Smooth muscle cell (in vitro differentiated cells): Measurements from ENCODE around the gene UBE2R2. TPM values are rescaled to one million over a fixed set of nuclear protein-coding genes. Genes with fewer than 3 reads are reported as not detected.
"Not testable (repeated sequence)": the region's sequence is repeated elsewhere in the genome, so short reads cannot be mapped to it uniquely, and the experiment has no call there.

Source experiments
- DNase-seq: peaks from one replicate; lab custom pipeline; 2025; ENCODE audit not compliant: unreplicated experiment; lab: John Stamatoyannopoulos, UW
- H2AFZ ChIP-seq: fragments of 200-600 bp; sonication (generic); 2 replicates; pipeline ENCODE4 v1.6.0; 2016; ENCODE audit warnings: antibody characterized with exemption, low read depth, mild to moderate bottlenecking
- H3F3A ChIP-seq: fragments of 200-600 bp; sonication (generic); 2 replicates; pipeline ENCODE4 v1.6.0; 2017; ENCODE audit warnings: antibody characterized with exemption, low read depth
- H3K27ac ChIP-seq: fragments of 200-600 bp; sonication (generic); 2 replicates; pipeline ENCODE4 v1.5.1; 2016; ENCODE audit warnings: low read depth, mild to moderate bottlenecking
- H3K27me3 ChIP-seq: fragments of 200-600 bp; sonication (generic); 2 replicates; pipeline ENCODE4 v1.6.1; 2016; ENCODE audit warnings: low read depth, mild to moderate bottlenecking
- H3K36me3 ChIP-seq: fragments of 200-600 bp; sonication (generic); 2 replicates; pipeline ENCODE4 v1.5.1; 2016; ENCODE audit warnings: low read depth
- H3K4me1 ChIP-seq: fragments of 200-600 bp; sonication (generic); 2 replicates; pipeline ENCODE4 v1.5.1; 2016; ENCODE audit warnings: low read depth
- H3K4me2 ChIP-seq: fragments of 200-600 bp; sonication (generic); 2 replicates; pipeline ENCODE4 v1.6.0; 2016; ENCODE audit warnings: mild to moderate bottlenecking
- H3K4me3 ChIP-seq: fragments of 200-600 bp; sonication (generic); 2 replicates; pipeline ENCODE4 v1.5.1; 2016; ENCODE audit warnings: mild to moderate bottlenecking
- H3K79me2 ChIP-seq: fragments of 200-600 bp; sonication (generic); 2 replicates; pipeline ENCODE4 v1.6.0; 2016; ENCODE audit warnings: low read depth, mild to moderate bottlenecking
- H3K9ac ChIP-seq: fragments of 200-600 bp; sonication (generic); 2 replicates; pipeline ENCODE4 v1.6.0; 2016; ENCODE audit warnings: low read depth
- H3K9me3 ChIP-seq: fragments of 200-600 bp; sonication (generic); replicated peaks from 2 replicates; pipeline ENCODE4 v1.5.1; 2016; ENCODE audit warnings: low read depth
- H4K20me1 ChIP-seq: fragments of 200-600 bp; sonication (generic); 2 replicates; pipeline ENCODE4 v1.6.0; 2016; ENCODE audit warnings: low read depth
- WGBS: methylation state at CpG from one replicate; pipeline ENCODE4 v1.1.7; 2016; ENCODE audit warnings: low lambda C conversion rate; 5-methylcytosine and 5-hydroxymethylcytosine counted together
- polyA plus RNA-seq: library from polyadenylated mRNA; unstranded; fragments of >200 nt; fragmentation: Nextera tagmentation; extraction: Ambion mirVana; gene quantifications from 2 replicates; pipeline ENCODE4 v1.2.1, GENCODE V29; 2016
- total RNA-seq: library from RNA; depleted of rRNA; stranded (reverse); fragments of >200 nt; gene quantifications from 2 replicates; pipeline ENCODE4 v1.2.3, GENCODE V29; 2014
- TF ChIP-seq, protein P1 (sequence below): fragments of 200-600 bp; sonication (generic); IDR thresholded peaks from 2 replicates; pipeline ENCODE4 v1.5.1; 2017; ENCODE audit warnings: borderline replicate concordance, mild to moderate bottlenecking, antibody characterized with exemption; ENCODE audit not compliant: insufficient read depth, poor library complexity, severe bottlenecking

UBE2R2 gene
- total and polyA plus RNA-seq, 2 experiments from 2014 or later: 43.2 to 43.5 TPM

DNA sequence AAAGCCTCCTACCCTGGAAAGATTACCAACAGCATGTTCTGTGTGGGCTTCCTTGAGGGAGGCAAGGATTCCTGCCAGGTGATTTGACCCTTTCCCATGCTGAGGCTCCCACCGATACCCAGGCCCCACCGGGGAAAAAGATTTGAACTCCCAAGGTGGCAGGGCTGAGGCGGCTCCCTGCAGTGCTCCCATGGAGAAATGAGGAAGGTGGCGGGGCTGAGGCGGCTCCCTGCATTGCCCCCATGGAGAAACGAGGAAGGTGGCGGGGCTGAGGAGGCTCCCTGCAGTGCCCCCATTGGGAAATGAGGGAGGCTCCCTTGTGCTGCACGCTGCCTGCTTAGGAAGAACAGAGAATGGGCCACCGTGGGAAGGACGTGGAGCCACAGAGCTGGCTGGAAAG, 18.4 kb upstream of the UBE2R2 start:
- Histone ChIP-seq H3K79me2 (no peaks in the 10 kb centered on the region), H4K20me1 (no peaks in the 10 kb centered on the region), H3K4me1 (no peaks in the 10 kb centered on the region), H3K4me3 (no peak overlapping the region), H3K9me3 (no peaks in the 10 kb centered on the region), H3K9ac (no peak overlapping the region), H2AFZ (no peak overlapping the region), H3K36me3 (no peaks in the 10 kb centered on the region), H3K4me2 (no peak overlapping the region), H3K27me3 (no peaks in the 10 kb centered on the region), H3K27ac (no peak overlapping the region), H3F3A (no peaks in the 10 kb centered on the region)
- WGBS: 93% methylated on average over 10 of the region's 10 CpGs
- DNase-seq: no peak
- TF ChIP-seq, protein P1, sequence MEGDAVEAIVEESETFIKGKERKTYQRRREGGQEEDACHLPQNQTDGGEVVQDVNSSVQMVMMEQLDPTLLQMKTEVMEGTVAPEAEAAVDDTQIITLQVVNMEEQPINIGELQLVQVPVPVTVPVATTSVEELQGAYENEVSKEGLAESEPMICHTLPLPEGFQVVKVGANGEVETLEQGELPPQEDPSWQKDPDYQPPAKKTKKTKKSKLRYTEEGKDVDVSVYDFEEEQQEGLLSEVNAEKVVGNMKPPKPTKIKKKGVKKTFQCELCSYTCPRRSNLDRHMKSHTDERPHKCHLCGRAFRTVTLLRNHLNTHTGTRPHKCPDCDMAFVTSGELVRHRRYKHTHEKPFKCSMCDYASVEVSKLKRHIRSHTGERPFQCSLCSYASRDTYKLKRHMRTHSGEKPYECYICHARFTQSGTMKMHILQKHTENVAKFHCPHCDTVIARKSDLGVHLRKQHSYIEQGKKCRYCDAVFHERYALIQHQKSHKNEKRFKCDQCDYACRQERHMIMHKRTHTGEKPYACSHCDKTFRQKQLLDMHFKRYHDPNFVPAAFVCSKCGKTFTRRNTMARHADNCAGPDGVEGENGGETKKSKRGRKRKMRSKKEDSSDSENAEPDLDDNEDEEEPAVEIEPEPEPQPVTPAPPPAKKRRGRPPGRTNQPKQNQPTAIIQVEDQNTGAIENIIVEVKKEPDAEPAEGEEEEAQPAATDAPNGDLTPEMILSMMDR: no peak

DNA sequence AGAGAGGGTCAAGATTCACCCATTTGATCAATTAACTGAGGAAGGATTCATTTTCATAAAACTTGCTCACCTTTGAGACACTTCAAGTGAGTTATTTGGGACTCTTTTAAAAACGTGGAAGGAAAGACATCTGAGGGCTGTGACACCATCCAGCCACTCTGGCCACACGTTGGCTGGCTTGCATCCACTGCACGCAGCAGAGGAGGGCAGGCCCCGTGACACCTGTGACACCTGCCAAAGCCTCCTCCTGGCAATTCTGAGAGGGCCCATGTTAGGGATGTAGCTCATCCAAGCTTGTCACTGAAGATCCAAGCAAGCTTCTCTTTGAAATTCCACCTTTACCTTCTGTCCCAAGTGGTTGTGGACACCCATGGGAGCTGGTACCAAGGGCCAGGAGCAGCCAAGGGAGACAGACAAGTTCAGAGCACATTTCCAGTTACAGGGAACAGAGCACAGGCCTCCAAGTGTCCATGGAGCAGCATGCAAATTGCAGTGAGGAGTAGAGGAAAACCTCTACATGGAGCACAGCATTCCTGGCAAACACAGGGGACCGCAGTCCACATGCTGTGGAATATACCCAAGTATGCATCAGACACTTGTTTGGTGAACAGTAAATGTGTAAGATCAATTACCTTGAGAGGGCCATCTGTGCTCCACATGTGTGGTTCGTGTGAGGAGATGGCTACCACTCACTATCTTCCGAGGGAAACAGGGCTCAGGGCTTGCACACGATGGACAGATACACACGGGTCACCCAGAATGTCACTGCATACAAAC, 16.8 kb upstream of the UBE2R2 start:
- H3F3A ChIP-seq: no peaks in the 10 kb centered on the region
- H2AFZ ChIP-seq: no peak overlapping the region
- no peak overlapping the region for H3K27ac ChIP-seq
- H3K4me1 ChIP-seq: no peaks in the 10 kb centered on the region
- no peaks in the 10 kb centered on the region for H3K27me3 ChIP-seq
- H3K4me3 ChIP-seq: no peak overlapping the region
- H3K9ac ChIP-seq: no peak overlapping the region
- DNase-seq: no peak
- H4K20me1 ChIP-seq: no peaks in the 10 kb centered on the region
- 80% methylated on average over 9 of the region's 9 CpGs for WGBS
- H3K36me3 ChIP-seq: no peaks in the 10 kb centered on the region
- no peak overlapping the region for H3K4me2 ChIP-seq
- TF ChIP-seq, protein P1: no peak
- H3K79me2 ChIP-seq: no peaks in the 10 kb centered on the region
- no peaks in the 10 kb centered on the region for H3K9me3 ChIP-seq

DNA sequence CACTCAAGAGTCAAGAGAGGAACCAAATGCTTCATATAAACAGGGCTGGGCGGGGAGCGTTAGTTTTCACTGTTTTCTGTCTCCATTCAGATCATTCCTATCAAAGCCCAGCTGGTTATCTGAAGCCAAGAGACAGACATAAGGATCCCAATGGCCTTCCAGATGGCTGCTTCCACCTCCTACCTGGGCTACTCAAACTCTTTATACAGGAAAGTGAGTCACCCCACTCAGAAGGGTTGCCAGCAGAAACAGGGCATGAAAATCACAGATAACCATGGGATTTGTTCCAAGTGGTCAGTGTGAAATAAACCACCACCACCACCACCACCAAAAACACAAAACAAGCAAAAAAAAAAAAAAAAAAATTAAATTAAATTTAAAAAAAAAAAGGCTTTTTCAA, 16.1 kb upstream of the UBE2R2 start:
- Histone ChIP-seq H3F3A (no peaks in the 10 kb centered on the region), H3K4me3 (no peak overlapping the region), H3K27me3 (no peaks in the 10 kb centered on the region), H3K4me1 (no peaks in the 10 kb centered on the region), H4K20me1 (no peaks in the 10 kb centered on the region), H3K9me3 (no peaks in the 10 kb centered on the region), H3K4me2 (no peak overlapping the region), H3K9ac (no peak overlapping the region), H3K79me2 (no peaks in the 10 kb centered on the region), H2AFZ (no peak overlapping the region), H3K27ac (no peak overlapping the region), H3K36me3 (no peaks in the 10 kb centered on the region)
- DNase-seq: no peak
- 61% methylated on average over 2 of the region's 2 CpGs for WGBS
- TF ChIP-seq, protein P1: no peak

DNA sequence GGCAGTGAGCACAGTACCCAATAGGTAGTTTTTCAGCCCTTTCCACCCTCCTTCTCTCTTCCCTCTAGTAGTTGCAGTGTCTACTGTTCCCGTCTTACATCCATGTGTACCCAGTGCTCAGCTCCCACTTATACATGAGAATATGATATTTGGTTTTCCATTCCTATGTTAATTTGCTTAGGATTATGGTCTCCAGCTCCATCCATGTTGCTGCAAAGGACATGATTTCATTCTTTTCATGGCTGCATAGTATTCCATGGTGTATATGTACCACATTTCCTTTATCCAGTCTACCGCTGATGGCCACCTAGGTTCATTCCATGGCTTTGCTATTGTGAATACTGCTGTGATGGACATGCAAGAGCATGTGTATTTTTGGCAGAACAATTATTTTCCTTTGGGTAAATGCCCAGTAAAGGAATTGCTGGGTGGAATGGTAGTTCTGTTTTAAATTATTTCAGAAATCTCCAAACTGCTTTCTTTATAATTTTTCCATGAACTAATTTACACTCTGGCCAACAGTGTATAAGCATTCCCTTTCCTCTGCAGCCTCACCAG, 14.9 kb upstream of the UBE2R2 start:
- H3F3A ChIP-seq, H3K36me3 ChIP-seq, H3K79me2 ChIP-seq, H3K9ac ChIP-seq, H3K9me3 ChIP-seq, H4K20me1 ChIP-seq, H3K27me3 ChIP-seq, H3K4me1 ChIP-seq, H3K4me3 ChIP-seq, H3K27ac ChIP-seq, H2AFZ ChIP-seq, DNase-seq, H3K4me2 ChIP-seq: not testable (repeated sequence)
- WGBS: 94% methylated on average over 2 of the region's 2 CpGs

DNA sequence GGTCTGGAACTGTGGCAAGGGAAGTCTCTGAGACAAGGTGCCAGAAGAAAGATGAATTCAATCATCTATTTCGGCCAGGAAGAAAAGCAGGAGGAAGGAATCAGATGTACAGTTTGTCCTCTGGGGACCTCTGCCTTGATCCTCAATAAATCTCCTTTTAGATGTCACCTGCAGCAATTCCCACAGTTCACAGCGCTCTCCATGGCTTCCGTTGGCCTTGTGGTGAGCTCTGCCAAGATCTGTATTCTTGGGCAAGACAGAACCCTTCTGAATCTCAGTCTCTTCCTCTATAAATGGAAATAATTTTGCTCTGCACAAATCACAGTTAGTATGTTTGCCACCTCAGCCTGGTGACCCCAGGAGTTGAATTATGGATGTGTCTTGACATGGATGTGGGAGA, 12.8 kb upstream of the UBE2R2 start:
- WGBS: 96% methylated on average over 3 of the region's 3 CpGs
- not testable (repeated sequence) for H3K27ac ChIP-seq, H3K9ac ChIP-seq, H3F3A ChIP-seq, H3K4me2 ChIP-seq, H3K4me3 ChIP-seq, H3K9me3 ChIP-seq, H3K27me3 ChIP-seq, H2AFZ ChIP-seq, DNase-seq, H4K20me1 ChIP-seq, H3K4me1 ChIP-seq, H3K79me2 ChIP-seq, H3K36me3 ChIP-seq

DNA sequence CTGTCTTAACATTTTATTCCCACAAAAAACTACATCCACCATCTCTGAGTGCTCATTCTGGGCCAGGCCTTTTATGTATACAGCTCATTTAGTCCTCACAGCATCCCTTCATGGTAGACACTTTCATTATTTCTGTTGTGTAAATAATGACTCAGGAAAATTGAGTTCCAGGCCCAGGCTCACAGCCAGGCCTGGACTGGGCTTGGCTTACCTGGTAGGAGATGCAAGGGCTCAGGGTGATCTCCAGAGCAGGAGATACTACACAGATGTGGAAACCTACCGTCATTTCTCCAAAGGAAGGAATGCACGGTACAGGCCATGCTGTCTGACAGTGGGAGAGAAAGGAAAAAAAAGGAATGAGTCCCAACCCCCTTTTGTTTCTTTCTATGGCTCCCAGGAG, 9.8 kb upstream of the UBE2R2 start:
- H2AFZ ChIP-seq, H3K4me2 ChIP-seq, H3K27ac ChIP-seq, H3F3A ChIP-seq, H3K4me1 ChIP-seq, H3K27me3 ChIP-seq, H3K79me2 ChIP-seq, H3K9me3 ChIP-seq, H4K20me1 ChIP-seq, H3K4me3 ChIP-seq, DNase-seq, H3K36me3 ChIP-seq, H3K9ac ChIP-seq: not testable (repeated sequence)
- WGBS: 73% methylated on average over 2 of the region's 2 CpGs
